ENCODE results near the gene ACTRT3. TPM values are rescaled to one million over a fixed set of nuclear protein-coding genes. Genes with fewer than 3 reads are reported as not detected.

The ACTRT3 gene
- total and polyA plus RNA-seq, 2 donors (not counting 3 experiments of a cell fraction or from before 2014, with no cell fraction given), result 2.6 to 3.3 TPM

GRCh38 chr3:169772897-169773816 is 3.8 kb upstream of the ACTRT3 start, which contains the start of gene MYNN:
Gene MYNN, plus strand, starts transcription at chr3:169773396. Its CDS starts 900 bp downstream, at chr3:169774296.
- no peak for TF ChIP-seq EZH2 (IDR thresholded peaks at IDR 0.05; ENCODE audit: borderline replicate concordance, low read depth, low read length, severe bottlenecking)
- TF ChIP-seq POLR2A (IDR thresholded peaks at IDR 0.05; ENCODE audit: low read depth, low read length), result peak; percentile 95
- no peak for TF ChIP-seq MAX (IDR thresholded peaks at IDR 0.05; ENCODE audit: insufficient read depth, insufficient read length)
- TF ChIP-seq CTCF (IDR thresholded peaks at IDR 0.05; ENCODE audit: extremely low read depth in 1 of 2, insufficient read depth in 1 of 2, low read depth in 1 of 2, low read length in 2 of 2), result peak; percentile 4 to 24
- peak; percentile 92 for TF ChIP-seq POLR2AphosphoS5 (IDR thresholded peaks at IDR 0.05; ENCODE audit: insufficient read depth, low read depth, low read length)
- Histone ChIP-seq H3K9me3 (replicated peaks; ENCODE audit: control insufficient read depth, insufficient read depth, low read length) (no peaks in the 10 kb centered on the region), H3K4me3 (replicated peaks in 1 of 3; ENCODE audit: insufficient read depth in 1 of 3, low read depth in 1 of 3, low read length in 3 of 3) (peak within 1 kb of the TSS; percentile 75 to 94 (median 77)), H3K27me3 (ENCODE audit: control insufficient read depth in 2 of 2, insufficient read depth in 2 of 2, low read length in 2 of 2) (no peaks in the 10 kb centered on the region), H3K9me1 (replicated peaks; ENCODE audit: control insufficient read depth, extremely low read depth, insufficient read depth, low read length) (no peaks in the 10 kb centered on the region), H2AFZ (ENCODE audit: low read depth, low read length) (peak within 1 kb of the TSS; percentile 49), H3K9ac (replicated peaks; ENCODE audit: extremely low read depth, insufficient read depth, low read length) (peak within 1 kb of the TSS; percentile 93), H3K36me3 (ENCODE audit: control insufficient read depth in 2 of 2, extremely low read depth in 1 of 2, insufficient read depth in 2 of 2, low read length in 2 of 2) (peaks cover 0 to 9% of the 10 kb centered on the region in 2 experiments), H3K79me2 (ENCODE audit: control insufficient read depth, insufficient read depth, low read length) (peaks cover 33% of the 10 kb centered on the region), H3K4me2 (ENCODE audit: insufficient read depth, low read length) (peak within 1 kb of the TSS; percentile 98), H3K4me1 (ENCODE audit: control insufficient read depth, extremely low read depth, insufficient read depth, low read length) (peaks cover 13% of the 10 kb centered on the region), H3K27ac (ENCODE audit: insufficient read depth, low read depth, low read length) (peak within 1 kb of the TSS; percentile 94), H4K20me1 (replicated peaks; ENCODE audit: control insufficient read depth, extremely low read depth, insufficient read depth, low read length) (no peaks in the 10 kb centered on the region)
- dilution Hi-C loops (cut with MboI; ENCODE audit: extremely low pct_ligation_motif_present, low sequenced_read_pairs), result no loop called here
- FAIRE-seq (peak; percentile 88), DNase-seq (ENCODE audit: low read depth, low spot score) (peak; percentile 93)
- POLR2A ChIA-PET, result interaction anchor here (0.7 to 1.6 kb wide), 2 partner anchors 48 to 626 kb away, joined by 4 to 10 read pairs; no protein-coding TSS in a partner anchor
- TSS peak; percentile 91 for BruUV-seq (replicated peaks)
- intact Hi-C loops (cut with micrococcal nuclease), result loop anchor here (1.0 to 5.0 kb wide), 6 partner anchors 8 to 626 kb away; partner anchors contain the start of genes GPR160, LRRC34, LRRIQ4 and SEC62
- CTCF ChIA-PET, result interaction anchor here (0.6 to 1.5 kb wide), 3 partner anchors 9 to 908 kb away, joined by 3 to 5 read pairs (median 4); partner anchors contain the start of gene TERC
